ENCODE measurements around the gene CBS. TPM values are rescaled to one million over a fixed set of nuclear protein-coding genes. Genes with fewer than 3 reads are reported as not detected.
"Not testable (repeated sequence)": the region's sequence is repeated elsewhere in the genome, so short reads cannot be mapped to it uniquely, and the experiment has no call there.

The CBS gene
- total and polyA plus RNA-seq, 9 donors = 2.0 to 7.9 (median 5.6) TPM

DNA sequence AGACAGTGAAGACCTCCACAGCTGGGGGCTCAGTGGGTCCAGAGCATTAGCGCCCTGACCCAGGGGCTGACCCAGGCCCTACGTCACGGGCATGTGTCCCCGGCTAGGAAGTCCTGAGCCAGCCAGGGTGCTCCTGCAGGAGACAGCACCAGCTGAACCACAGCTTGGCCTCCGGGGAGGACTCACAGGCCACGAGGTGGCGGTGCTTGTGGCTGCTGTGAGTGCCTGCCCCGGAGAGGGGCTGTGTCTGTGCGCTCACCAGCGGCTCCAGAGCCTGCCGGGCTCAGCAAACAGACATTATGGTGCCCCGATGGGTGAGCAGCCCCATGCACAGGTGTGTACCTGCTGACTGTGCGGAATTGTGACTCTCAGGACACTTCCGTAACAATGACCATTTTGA, 31.1 kb downstream of the CBS start:
- H3K4me1 ChIP-seq (ENCODE audit: control insufficient read depth, insufficient read depth, low read length) = peaks cover 10% of the 10 kb centered on the region
- not testable (repeated sequence) for H3K9me3 ChIP-seq (replicated peaks; ENCODE audit: control insufficient read depth, low read depth, low read length); H3K36me3 ChIP-seq (ENCODE audit: control insufficient read depth, insufficient read depth, low read length); H3K27ac ChIP-seq (ENCODE audit: low read length); DNase-seq; H3K27me3 ChIP-seq (ENCODE audit: control insufficient read depth, insufficient read depth, low read length); H3K4me3 ChIP-seq (ENCODE audit: low read length)
- WGBS (ENCODE audit: insufficient coverage) = 66% methylated on average over 4 of the region's 14 CpGs

- WGBS (ENCODE audit: insufficient coverage) = 78% methylated on average over 4 of the region's 14 CpGs
- not testable (repeated sequence) for DNase-seq
Measured at GRCh38 chr21:43043291-43043690, 32.3 kb downstream of the CBS start.

DNA sequence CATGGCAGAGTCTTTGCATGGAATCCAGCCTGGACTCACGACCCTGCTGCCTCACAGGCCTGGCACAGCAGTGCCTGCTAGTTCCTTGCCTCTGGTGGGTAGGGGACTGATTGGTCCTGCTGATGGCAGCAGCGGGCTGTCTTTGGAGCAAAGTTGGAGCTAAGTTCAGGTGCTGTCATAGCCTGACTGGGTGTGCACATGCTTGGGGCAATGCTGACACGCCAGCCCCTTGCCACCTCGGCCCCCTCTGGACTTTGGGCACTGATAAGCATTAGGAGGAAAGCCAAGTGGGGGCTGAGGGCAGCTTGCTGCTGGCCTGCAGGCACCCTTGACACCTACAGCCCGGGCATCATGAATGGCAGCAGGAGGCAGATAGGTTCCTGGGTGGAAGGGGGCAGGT, 33.5 kb downstream of the CBS start:
- not testable (repeated sequence) for H3K27ac ChIP-seq (ENCODE audit: low read length); H3K27me3 ChIP-seq (ENCODE audit: control insufficient read depth, insufficient read depth, low read length); H3K4me3 ChIP-seq (ENCODE audit: low read length); H3K36me3 ChIP-seq (ENCODE audit: control insufficient read depth, insufficient read depth, low read length); H3K9me3 ChIP-seq (replicated peaks; ENCODE audit: control insufficient read depth, low read depth, low read length); DNase-seq
- 87% methylated on average over 3 of the region's 5 CpGs for WGBS (ENCODE audit: insufficient coverage)
- peaks cover 10% of the 10 kb centered on the region for H3K4me1 ChIP-seq (ENCODE audit: control insufficient read depth, insufficient read depth, low read length)

More at GRCh38 chr21:43043291-43043690, 32.3 kb downstream of the CBS start:
- H3K9me3 ChIP-seq (replicated peaks; ENCODE audit: control insufficient read depth, low read depth, low read length); H3K4me3 ChIP-seq (ENCODE audit: low read length); H3K27me3 ChIP-seq (ENCODE audit: control insufficient read depth, insufficient read depth, low read length); H3K27ac ChIP-seq (ENCODE audit: low read length); H3K36me3 ChIP-seq (ENCODE audit: control insufficient read depth, insufficient read depth, low read length): not testable (repeated sequence)
- H3K4me1 ChIP-seq (ENCODE audit: control insufficient read depth, insufficient read depth, low read length) = peaks cover 10% of the 10 kb centered on the region

DNA sequence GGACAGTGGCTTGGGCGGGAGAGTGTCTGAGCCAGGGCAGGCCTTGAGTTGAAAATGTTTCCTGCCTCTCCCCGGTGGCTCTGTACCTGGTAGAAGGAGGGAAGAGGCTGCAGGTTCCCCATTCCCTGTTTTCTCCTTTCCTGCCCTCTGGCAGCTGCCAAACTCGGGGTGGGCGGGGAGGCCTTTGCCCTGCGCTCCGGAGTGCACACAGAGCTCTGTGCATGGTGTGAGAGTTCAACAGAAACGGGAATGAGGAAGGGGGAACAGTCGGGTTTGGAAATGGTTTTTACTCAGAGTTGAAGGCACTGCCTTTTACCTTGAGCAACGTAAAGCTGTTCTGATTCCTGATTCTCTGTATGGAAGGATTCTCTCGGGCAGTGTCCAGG, 37.0 kb downstream of the CBS start:
- H3K36me3 ChIP-seq (ENCODE audit: control insufficient read depth, insufficient read depth, low read length); H3K9me3 ChIP-seq (replicated peaks; ENCODE audit: control insufficient read depth, low read depth, low read length); DNase-seq; H3K4me3 ChIP-seq (ENCODE audit: low read length); H3K27ac ChIP-seq (ENCODE audit: low read length); H3K4me1 ChIP-seq (ENCODE audit: control insufficient read depth, insufficient read depth, low read length); H3K27me3 ChIP-seq (ENCODE audit: control insufficient read depth, insufficient read depth, low read length): not testable (repeated sequence)
- WGBS (ENCODE audit: insufficient coverage) = no CpG with 5 or more reads among the region's 10 CpGs

DNA sequence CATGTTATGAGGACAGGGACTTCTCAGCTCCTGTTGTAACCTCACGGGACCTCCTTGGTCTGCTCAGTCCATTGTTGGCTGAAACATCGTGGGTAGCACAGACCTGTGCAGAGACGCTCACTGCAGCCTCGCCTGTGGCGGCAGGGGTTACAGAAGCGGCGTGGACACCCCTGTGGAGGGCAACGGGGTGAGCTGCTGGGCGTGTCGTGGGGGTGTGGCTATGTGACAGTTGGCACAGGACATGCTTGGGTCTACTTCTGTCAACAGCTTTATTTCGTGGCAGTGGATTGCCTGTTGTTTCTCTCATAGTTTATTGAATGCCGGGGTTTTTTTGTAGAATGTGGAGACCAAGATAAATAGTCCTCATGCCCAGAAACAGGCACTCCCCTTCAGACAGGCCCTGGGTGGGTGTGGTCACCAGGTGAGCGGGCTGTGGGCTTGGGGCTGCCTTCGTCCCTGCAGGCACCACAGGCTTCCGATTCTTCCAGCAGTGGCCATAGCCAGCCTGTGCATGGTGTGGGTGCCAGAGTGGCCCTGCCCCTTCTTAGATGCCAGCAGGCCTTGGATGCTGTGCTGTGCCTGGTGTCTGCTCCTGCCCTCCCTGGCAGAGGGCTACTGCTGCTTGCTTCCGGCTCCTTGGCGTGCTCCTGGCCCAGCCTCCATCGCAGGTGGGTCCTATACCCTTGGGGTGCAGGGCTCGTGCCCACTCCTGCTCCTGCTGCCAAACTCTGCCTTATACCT, 37.5 kb downstream of the CBS start:
- H3K27ac ChIP-seq (ENCODE audit: low read length); H3K4me3 ChIP-seq (ENCODE audit: low read length); H3K27me3 ChIP-seq (ENCODE audit: control insufficient read depth, insufficient read depth, low read length); H3K4me1 ChIP-seq (ENCODE audit: control insufficient read depth, insufficient read depth, low read length); H3K9me3 ChIP-seq (replicated peaks; ENCODE audit: control insufficient read depth, low read depth, low read length); DNase-seq; H3K36me3 ChIP-seq (ENCODE audit: control insufficient read depth, insufficient read depth, low read length): not testable (repeated sequence)
- 86% methylated on average over 7 of the region's 19 CpGs for WGBS (ENCODE audit: insufficient coverage)

DNA sequence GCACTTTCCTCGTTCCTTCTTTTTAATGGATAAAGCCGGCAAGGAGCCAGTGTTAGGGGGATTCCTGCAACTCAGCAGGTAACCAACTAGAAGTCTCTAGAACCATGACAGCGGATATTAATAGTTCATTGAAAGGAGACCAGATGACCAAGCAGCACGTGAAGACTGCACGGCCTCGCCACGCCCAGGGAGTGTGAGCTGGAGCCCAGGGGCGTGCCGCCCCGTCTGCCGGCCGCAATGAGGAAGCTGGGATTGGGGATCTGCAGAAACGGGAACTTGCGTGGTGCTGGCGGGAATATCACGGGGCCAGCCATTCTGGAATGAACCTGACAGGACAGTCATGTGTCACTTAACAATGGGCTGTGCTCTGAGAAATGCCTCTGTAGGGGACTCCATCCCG, 38.7 kb downstream of the CBS start:
- H3K27me3 ChIP-seq (ENCODE audit: control insufficient read depth, insufficient read depth, low read length); DNase-seq; H3K4me3 ChIP-seq (ENCODE audit: low read length); H3K27ac ChIP-seq (ENCODE audit: low read length); H3K4me1 ChIP-seq (ENCODE audit: control insufficient read depth, insufficient read depth, low read length); H3K9me3 ChIP-seq (replicated peaks; ENCODE audit: control insufficient read depth, low read depth, low read length): not testable (repeated sequence)
- no CpG with 5 or more reads among the region's 17 CpGs for WGBS (ENCODE audit: insufficient coverage)
- H3K36me3 ChIP-seq (ENCODE audit: control insufficient read depth, insufficient read depth, low read length) = peaks cover 10% of the 10 kb centered on the region

GRCh38 chr21:43034826-43035225, 40.8 kb downstream of the CBS start:
- no peak for DNase-seq
- Histone ChIP-seq H3K4me3 (ENCODE audit: low read length) (no peak overlapping the region), H3K4me1 (ENCODE audit: control insufficient read depth, insufficient read depth, low read length) (no peaks in the 10 kb centered on the region), H3K9me3 (replicated peaks; ENCODE audit: control insufficient read depth, low read depth, low read length) (no peaks in the 10 kb centered on the region), H3K27ac (ENCODE audit: low read length) (no peak overlapping the region), H3K36me3 (ENCODE audit: control insufficient read depth, insufficient read depth, low read length) (peaks cover 25% of the 10 kb centered on the region), H3K27me3 (ENCODE audit: control insufficient read depth, insufficient read depth, low read length) (no peaks in the 10 kb centered on the region)
- 75% methylated on average over 1 of the region's 5 CpGs for WGBS (ENCODE audit: insufficient coverage)

- no peak overlapping the region for H3K4me3 ChIP-seq (ENCODE audit: low read length)
- no peak overlapping the region for H3K27ac ChIP-seq (ENCODE audit: low read length)
- WGBS (ENCODE audit: insufficient coverage) = 100% methylated on average over 1 of the region's 1 CpG
- DNase-seq = no peak
- H3K9me3 ChIP-seq (replicated peaks; ENCODE audit: control insufficient read depth, low read depth, low read length) = no peaks in the 10 kb centered on the region
- no peaks in the 10 kb centered on the region for H3K27me3 ChIP-seq (ENCODE audit: control insufficient read depth, insufficient read depth, low read length)
- H3K36me3 ChIP-seq (ENCODE audit: control insufficient read depth, insufficient read depth, low read length) = peaks cover 28% of the 10 kb centered on the region
- H3K4me1 ChIP-seq (ENCODE audit: control insufficient read depth, insufficient read depth, low read length) = no peaks in the 10 kb centered on the region
Measured at GRCh38 chr21:43034101-43034500, 41.5 kb downstream of the CBS start.

GRCh38 chr21:43031121-43031619, 44.5 kb downstream of the CBS start:
- no peaks in the 10 kb centered on the region for H3K9me3 ChIP-seq (replicated peaks; ENCODE audit: control insufficient read depth, low read depth, low read length)
- H3K36me3 ChIP-seq (ENCODE audit: control insufficient read depth, insufficient read depth, low read length) = peaks cover 50% of the 10 kb centered on the region
- DNase-seq = no peak
- H3K27ac ChIP-seq (ENCODE audit: low read length) = no peak overlapping the region
- H3K27me3 ChIP-seq (ENCODE audit: control insufficient read depth, insufficient read depth, low read length) = no peaks in the 10 kb centered on the region
- H3K4me3 ChIP-seq (ENCODE audit: low read length) = no peak overlapping the region
- H3K4me1 ChIP-seq (ENCODE audit: control insufficient read depth, insufficient read depth, low read length) = no peaks in the 10 kb centered on the region
- WGBS (ENCODE audit: insufficient coverage) = 84% methylated on average over 9 of the region's 12 CpGs

GRCh38 chr21:43029785-43030184, 45.9 kb downstream of the CBS start:
- Histone ChIP-seq H3K4me1 (ENCODE audit: control insufficient read depth, insufficient read depth, low read length) (no peaks in the 10 kb centered on the region), H3K9me3 (replicated peaks; ENCODE audit: control insufficient read depth, low read depth, low read length) (no peaks in the 10 kb centered on the region), H3K4me3 (ENCODE audit: low read length) (no peak overlapping the region), H3K36me3 (ENCODE audit: control insufficient read depth, insufficient read depth, low read length) (peaks cover 59% of the 10 kb centered on the region), H3K27me3 (ENCODE audit: control insufficient read depth, insufficient read depth, low read length) (no peaks in the 10 kb centered on the region), H3K27ac (ENCODE audit: low read length) (no peak overlapping the region)
- DNase-seq = no peak
- WGBS (ENCODE audit: insufficient coverage) = 91% methylated on average over 6 of the region's 13 CpGs
